Body of pancreas (tissue), 4 donors: ENCODE data around the gene MRPL36. TPM values are rescaled to one million over a fixed set of nuclear protein-coding genes. Genes with fewer than 3 reads are reported as not detected.

Experiments
- ATAC-seq: fragments of 150-250 bp; one replicate; pipeline ENCODE4 v1.9.1; 2016
- DNase-seq, 4 donors: peaks; one replicate each; pipeline ENCODE4 v3.0.0-alpha.2; 2019
- H3K27ac ChIP-seq, 4 donors: fragments of 200-600 bp; sonication (generic); 1 replicate in 3 of 4; 2 replicates in 1 of 4; pipeline versions ENCODE4 v1.5.1 to v1.6.1; 2016 to 2019; ENCODE audit warnings: mild to moderate bottlenecking in 1 of 4, mixed read lengths in 1 of 4, moderate library complexity in 1 of 4
- H3K27me3 ChIP-seq, 2 donors: fragments of 200-600 bp; sonication (generic); one replicate each; pipeline ENCODE4 v1.6.0; 2016; ENCODE audit warnings: mild to moderate bottlenecking in 1 of 2
- H3K36me3 ChIP-seq, 2 donors: fragments of 200-600 bp; sonication (generic); replicated peaks in 1 of 2; 2 replicates each; pipeline ENCODE4 v1.5.1; 2016; ENCODE audit warnings: low read depth in 2 of 2; ENCODE audit not compliant: insufficient read depth in 1 of 2
- H3K4me1 ChIP-seq: fragments of 200-600 bp; sonication (generic); one replicate; pipeline ENCODE4 v1.6.0; 2016
- H3K4me3 ChIP-seq, 2 donors: fragments of 200-600 bp; sonication (generic); 1 replicate in 1 of 2; 2 replicates in 1 of 2; pipeline ENCODE4 v1.5.1; 2016 to 2019
- H3K9me3 ChIP-seq, 3 donors: fragments of 200-600 bp; sonication (generic); 1 replicate in 2 of 3; 2 replicates in 1 of 3; pipeline ENCODE4 v1.5.1; 2016
- POLR2A ChIP-seq, 3 donors: fragments of 450-650 bp; IDR thresholded peaks; one replicate each; pipeline ENCODE4 v1.6.1; 2016; ENCODE audit warnings: antibody characterized with exemption in 3 of 3, mild to moderate bottlenecking in 2 of 3
- WGBS, 2 donors: methylation state at CpG; one replicate each; pipeline ENCODE4 v1.1.5; 2017; 5-methylcytosine and 5-hydroxymethylcytosine counted together
- intact Hi-C: fragments of 100-400 bp; cut with DNase I; formaldehyde crosslinking; loops from one replicate; pipeline ENCODE4 v1.15.1; 2023
- total RNA-seq, 2 donors: library from RNA; depleted of rRNA; stranded (reverse); fragments of >200 nt; gene quantifications; one replicate each; pipeline ENCODE4 v1.1.0, GENCODE V29; 2016
- TF ChIP-seq, protein P1 (sequence below), 7 experiments: fragments of 450-650 bp in 4 of 7; fragments of 200-600 bp in 3 of 7; sonication (generic) in 3 of 7; IDR thresholded peaks; one replicate each; pipeline ENCODE4 v1.5.1; 2016 to 2019; ENCODE audit warnings: antibody characterized with exemption in 7 of 7

The MRPL36 gene
- total RNA-seq, 2 donors from 2014 or later = 4.9 to 16.3 TPM

DNA sequence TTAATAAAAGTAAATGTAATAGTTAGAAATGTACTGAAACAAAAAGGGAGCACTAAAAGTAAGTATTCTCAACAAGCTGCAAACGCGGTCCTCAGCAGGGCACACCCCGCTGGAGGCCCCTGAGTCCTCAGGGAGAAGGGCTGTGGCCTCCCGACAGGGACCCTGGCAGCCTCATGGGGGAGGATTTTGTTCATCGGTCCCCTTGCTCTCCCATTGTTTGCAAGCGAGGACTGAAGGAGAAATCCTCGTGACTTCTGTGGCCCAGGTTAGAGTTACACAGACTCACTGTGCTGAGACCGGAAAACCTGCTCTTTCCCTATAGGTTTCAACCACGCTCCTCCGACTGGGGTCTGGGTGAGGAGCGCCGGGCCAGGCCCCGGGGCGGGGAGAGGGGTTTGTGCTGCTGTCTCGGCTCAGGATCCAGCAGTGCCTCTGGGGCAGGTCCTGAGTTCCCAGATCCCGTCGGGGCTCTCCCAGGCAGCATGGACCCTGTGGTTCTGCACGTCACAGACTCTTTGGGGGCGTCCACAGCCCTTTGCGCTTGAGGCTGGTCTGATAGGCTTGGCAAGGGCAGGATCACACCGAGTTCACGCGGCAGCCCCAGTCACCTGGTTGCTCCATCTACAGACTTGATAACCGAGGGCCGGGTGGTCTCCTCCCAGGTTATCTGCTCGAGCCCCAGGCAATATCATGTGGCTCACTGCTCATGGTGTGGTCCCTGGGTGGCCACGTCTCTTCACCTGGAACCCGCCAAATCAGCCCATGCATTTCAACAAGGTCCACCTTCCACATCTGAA lies 38.8 kb downstream of the MRPL36 start:
- DNase-seq = peak in 1 of 4 donors; percentile 10

DNA sequence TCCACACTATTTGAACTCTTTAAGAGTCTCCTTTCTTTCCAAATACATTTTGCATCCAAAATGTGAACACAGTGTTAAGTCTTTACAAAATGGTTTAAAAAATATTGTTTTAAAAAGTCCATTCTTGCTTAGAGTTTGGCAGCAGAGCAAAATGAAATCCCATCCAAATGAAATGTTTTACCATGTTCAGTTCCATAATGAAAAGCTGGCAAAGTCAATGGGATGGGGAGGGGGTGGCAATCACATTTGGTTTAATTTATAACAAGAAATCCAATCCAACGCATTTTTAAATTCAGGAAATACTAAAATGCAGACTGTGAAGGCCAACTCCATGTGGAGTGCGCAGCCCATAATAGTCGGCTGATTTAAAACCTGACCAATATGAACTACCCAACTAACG lies 39.4 kb downstream of the MRPL36 start:
- no peaks in the 10 kb centered on the region for H3K9me3 ChIP-seq
- WGBS, 2 donors = 42 to 51% methylated on average over 4 of the region's 4 CpGs
- intact Hi-C loops = loop anchor here (10.0 kb wide), 1 partner anchor 285 kb away; no protein-coding TSS in a partner anchor
- ATAC-seq = peak; percentile 33
- peaks cover 4% of the 10 kb centered on the region for H3K4me1 ChIP-seq
- peak in 1 of 4 donors; percentile 2 for DNase-seq
- H3K27ac ChIP-seq = no peak overlapping the region
- H3K4me3 ChIP-seq = no peak overlapping the region
- TF ChIP-seq, protein P1, sequence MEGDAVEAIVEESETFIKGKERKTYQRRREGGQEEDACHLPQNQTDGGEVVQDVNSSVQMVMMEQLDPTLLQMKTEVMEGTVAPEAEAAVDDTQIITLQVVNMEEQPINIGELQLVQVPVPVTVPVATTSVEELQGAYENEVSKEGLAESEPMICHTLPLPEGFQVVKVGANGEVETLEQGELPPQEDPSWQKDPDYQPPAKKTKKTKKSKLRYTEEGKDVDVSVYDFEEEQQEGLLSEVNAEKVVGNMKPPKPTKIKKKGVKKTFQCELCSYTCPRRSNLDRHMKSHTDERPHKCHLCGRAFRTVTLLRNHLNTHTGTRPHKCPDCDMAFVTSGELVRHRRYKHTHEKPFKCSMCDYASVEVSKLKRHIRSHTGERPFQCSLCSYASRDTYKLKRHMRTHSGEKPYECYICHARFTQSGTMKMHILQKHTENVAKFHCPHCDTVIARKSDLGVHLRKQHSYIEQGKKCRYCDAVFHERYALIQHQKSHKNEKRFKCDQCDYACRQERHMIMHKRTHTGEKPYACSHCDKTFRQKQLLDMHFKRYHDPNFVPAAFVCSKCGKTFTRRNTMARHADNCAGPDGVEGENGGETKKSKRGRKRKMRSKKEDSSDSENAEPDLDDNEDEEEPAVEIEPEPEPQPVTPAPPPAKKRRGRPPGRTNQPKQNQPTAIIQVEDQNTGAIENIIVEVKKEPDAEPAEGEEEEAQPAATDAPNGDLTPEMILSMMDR (IDR thresholded peaks at IDR 0.05) = no peak
- no peak for TF ChIP-seq POLR2A (IDR thresholded peaks at IDR 0.05)
- no peaks in the 10 kb centered on the region for H3K36me3 ChIP-seq
- H3K27me3 ChIP-seq = no peaks in the 10 kb centered on the region

More for the DNA sequence above, 38.8 kb downstream of the MRPL36 start:
- Histone ChIP-seq H3K27ac (peak overlapping the region in 1 of 4 donors; percentile 14), H3K9me3 (no peaks in the 10 kb centered on the region), H3K4me1 (peaks cover 4% of the 10 kb centered on the region), H3K36me3 (no peaks in the 10 kb centered on the region), H3K27me3 (no peaks in the 10 kb centered on the region), H3K4me3 (no peak overlapping the region)
- TF ChIP-seq POLR2A (IDR thresholded peaks at IDR 0.05) = no peak
- TF ChIP-seq, protein P1 (IDR thresholded peaks at IDR 0.05) = no peak
- intact Hi-C loops = loop anchor here (10.0 kb wide), 1 partner anchor 284 kb away; no protein-coding TSS in a partner anchor
- WGBS, 2 donors = 34 to 55% methylated on average over 10 to 28 of the region's 28 CpGs
- ATAC-seq = no peak

- no peak overlapping the region for H3K4me3 ChIP-seq
- whole genome bisulfite sequencing, 2 donors = 56 to 62% methylated on average over 13 of the region's 13 CpGs
- peaks cover 4% of the 10 kb centered on the region for H3K4me1 ChIP-seq
- no peaks in the 10 kb centered on the region for H3K36me3 ChIP-seq
- DNase-seq (peak in 1 of 4 donors; percentile 5), ATAC-seq (no peak)
- TF ChIP-seq, protein P1 (IDR thresholded peaks at IDR 0.05) = no peak
- no peak for TF ChIP-seq POLR2A (IDR thresholded peaks at IDR 0.05)
- H3K27ac ChIP-seq = no peak overlapping the region
- H3K9me3 ChIP-seq = no peaks in the 10 kb centered on the region
- H3K27me3 ChIP-seq = no peaks in the 10 kb centered on the region
- intact Hi-C loops = no loop called here
These were observed 40.2 kb downstream of the MRPL36 start for GRCh38 chr5:1759378-1759970.

DNA sequence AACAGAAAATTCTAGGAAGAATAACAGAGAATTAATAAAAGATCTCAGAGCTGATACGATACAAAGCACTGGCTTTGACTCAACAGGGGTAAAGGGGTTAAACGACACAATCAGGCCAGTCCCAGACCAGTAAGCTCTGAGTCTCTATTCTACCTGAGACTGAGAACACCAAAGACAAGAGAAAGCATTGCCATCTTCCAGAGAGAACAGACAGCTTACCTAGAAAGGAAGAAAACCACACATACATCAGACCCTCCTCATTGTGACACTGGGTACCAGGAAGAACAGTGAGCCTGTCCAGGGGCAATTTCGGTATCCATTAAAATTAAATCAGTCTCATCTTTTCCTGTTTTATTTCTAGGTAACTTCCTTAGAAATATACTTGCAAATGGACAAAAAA lies 41.1 kb downstream of the MRPL36 start:
- DNase-seq (no peak), ATAC-seq (no peak)
- H3K4me3 ChIP-seq = no peak overlapping the region
- 66 to 68% methylated on average over 3 of the region's 3 CpGs for WGBS, 2 donors
- H3K36me3 ChIP-seq = no peaks in the 10 kb centered on the region
- peaks cover 4% of the 10 kb centered on the region for H3K4me1 ChIP-seq
- TF ChIP-seq, protein P1 (IDR thresholded peaks at IDR 0.05) = no peak
- no peak for TF ChIP-seq POLR2A (IDR thresholded peaks at IDR 0.05)
- no peak overlapping the region for H3K27ac ChIP-seq
- no peaks in the 10 kb centered on the region for H3K27me3 ChIP-seq
- no peaks in the 10 kb centered on the region for H3K9me3 ChIP-seq
- intact Hi-C loops = no loop called here
